ENCODE results near the gene CEL.

The CEL gene

GRCh38 chr9:133119103-133119845, 57.5 kb downstream of the CEL start:
- DNase-seq: no peak

- DNase-seq: no peak
Observed at GRCh38 chr9:133119846-133120500, 58.2 kb downstream of the CEL start.

GRCh38 chr9:133120501-133121197, 58.9 kb downstream of the CEL start:
- no peak for DNase-seq

Data from NCI-H774 (cell line).